PFSK-1 (cell line): Measurements from ENCODE around the gene CDKN2C.
A peak's percentile ranks its signal among the peaks of the same experiment; 100 is the strongest.

Experiments
- FOXP2 ChIP-seq: optimal IDR thresholded peaks from 2 replicates; pipeline ENCODE3; 2011; ENCODE audit warnings: borderline replicate concordance, control low read depth, inconsistent platforms; ENCODE audit not compliant: insufficient read depth; ENCODE audit errors: extremely low read length, extremely low read depth
- POLR2AphosphoS5 ChIP-seq: IDR thresholded peaks from 2 replicates; pipeline ENCODE4 v1.6.1; 2012; ENCODE audit warnings: low read depth, mild to moderate bottlenecking, control low read depth, low read length, moderate library complexity
- REST ChIP-seq, 2 experiments: IDR thresholded peaks; 2 replicates each; pipeline versions ENCODE4 v1.6.1 to v1.8.0; 2011 to 2012; ENCODE audit warnings: low read depth in 2 of 2, low read length in 2 of 2, control low read depth in 1 of 2, inconsistent platforms in 1 of 2, mild to moderate bottlenecking in 1 of 2, moderate library complexity in 1 of 2; ENCODE audit not compliant: insufficient read depth in 1 of 2
- SIN3A ChIP-seq: IDR thresholded peaks from 2 replicates; pipeline ENCODE4 v1.6.1; 2012; ENCODE audit warnings: mild to moderate bottlenecking, low read length, moderate library complexity, borderline replicate concordance; ENCODE audit not compliant: insufficient read depth
- TAF1 ChIP-seq: IDR thresholded peaks from 2 replicates; pipeline ENCODE4 v1.6.1; 2012; ENCODE audit warnings: low read length, control low read depth, borderline replicate concordance; ENCODE audit not compliant: insufficient read depth

Gene CDKN2C

GRCh38 chr1:50959913-50960844 is 9.9 kb upstream of the CDKN2C start, which contains the start of gene FAF1:
Gene FAF1 (minus strand): TSS chr1:50960267. CDS start chr1:50959811, 456 bp downstream.
- TF ChIP-seq TAF1 (peak; percentile 87; the same call in 1 of the 2 replicates), SIN3A (peak; percentile 94), POLR2AphosphoS5 (peak; percentile 90), REST (IDR thresholded peaks at IDR 0.05; ENCODE audit: insufficient read depth in 1 of 2, low read depth in 2 of 2, low read length in 2 of 2) (peak in 1 of 2 experiments; percentile 38; a peak in 1 of 4 replicates), FOXP2 (peak; percentile 88)

GRCh38 chr1:50964863-50965262 is 5.2 kb upstream of the CDKN2C start:
- TF ChIP-seq SIN3A (no peak), TAF1 (no peak), REST (IDR thresholded peaks at IDR 0.05; ENCODE audit: insufficient read depth in 1 of 2, low read depth in 2 of 2, low read length in 2 of 2) (no peak), FOXP2 (no peak), POLR2AphosphoS5 (no peak)

- TF ChIP-seq TAF1 (no peak), POLR2AphosphoS5 (no peak), SIN3A (no peak), REST (IDR thresholded peaks at IDR 0.05; ENCODE audit: insufficient read depth in 1 of 2, low read depth in 2 of 2, low read length in 2 of 2) (no peak), FOXP2 (no peak)
These were observed 3.1 kb upstream of the CDKN2C start for GRCh38 chr1:50966991-50967390.

- TF ChIP-seq FOXP2 (no peak), POLR2AphosphoS5 (no peak), TAF1 (no peak), SIN3A (no peak)
These were observed 2.5 kb upstream of the CDKN2C start for GRCh38 chr1:50967416-50968157.

GRCh38 chr1:50968158-50968820 is 1.8 kb upstream of the CDKN2C start:
- TF ChIP-seq REST (IDR thresholded peaks at IDR 0.05; ENCODE audit: insufficient read depth in 1 of 2, low read depth in 2 of 2, low read length in 2 of 2) (peak in 1 of 2 experiments; percentile 5; a peak in 1 of 4 replicates), SIN3A (no peak), POLR2AphosphoS5 (peak; percentile 56), FOXP2 (peak; percentile 28), TAF1 (no peak)
